Measurements from ENCODE around the gene LPAR6.
A peak's percentile ranks its signal among the peaks of the same experiment; 100 is the strongest.
"Not testable (repeated sequence)": the region's sequence is repeated elsewhere in the genome, so short reads cannot be mapped to it uniquely, and the experiment has no call there.

Gene LPAR6

DNA sequence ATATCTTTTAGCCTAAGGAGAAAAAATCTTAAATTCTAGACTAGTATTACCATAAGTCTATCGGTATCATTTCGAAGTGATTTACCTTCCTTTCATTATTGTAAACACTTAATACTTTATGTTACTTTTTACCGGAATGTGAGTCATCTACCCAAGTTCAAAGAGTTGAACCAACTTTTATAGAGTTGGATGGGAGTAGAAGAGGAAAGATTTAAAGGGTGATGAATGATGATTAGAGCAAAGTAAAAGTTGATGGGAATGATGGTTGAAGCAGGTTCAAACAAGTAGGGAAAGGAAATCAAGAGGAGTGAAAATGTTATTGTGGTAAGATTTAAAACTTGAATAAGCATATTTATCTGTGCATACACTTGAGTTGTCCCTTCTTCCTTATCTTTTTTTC, 11.3 kb upstream of the LPAR6 start:
- TF ChIP-seq, protein P1, sequence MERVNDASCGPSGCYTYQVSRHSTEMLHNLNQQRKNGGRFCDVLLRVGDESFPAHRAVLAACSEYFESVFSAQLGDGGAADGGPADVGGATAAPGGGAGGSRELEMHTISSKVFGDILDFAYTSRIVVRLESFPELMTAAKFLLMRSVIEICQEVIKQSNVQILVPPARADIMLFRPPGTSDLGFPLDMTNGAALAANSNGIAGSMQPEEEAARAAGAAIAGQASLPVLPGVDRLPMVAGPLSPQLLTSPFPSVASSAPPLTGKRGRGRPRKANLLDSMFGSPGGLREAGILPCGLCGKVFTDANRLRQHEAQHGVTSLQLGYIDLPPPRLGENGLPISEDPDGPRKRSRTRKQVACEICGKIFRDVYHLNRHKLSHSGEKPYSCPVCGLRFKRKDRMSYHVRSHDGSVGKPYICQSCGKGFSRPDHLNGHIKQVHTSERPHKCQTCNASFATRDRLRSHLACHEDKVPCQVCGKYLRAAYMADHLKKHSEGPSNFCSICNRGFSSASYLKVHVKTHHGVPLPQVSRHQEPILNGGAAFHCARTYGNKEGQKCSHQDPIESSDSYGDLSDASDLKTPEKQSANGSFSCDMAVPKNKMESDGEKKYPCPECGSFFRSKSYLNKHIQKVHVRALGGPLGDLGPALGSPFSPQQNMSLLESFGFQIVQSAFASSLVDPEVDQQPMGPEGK (CRISPR knock-in tag; IDR thresholded peaks at IDR 0.05; ENCODE audit: borderline replicate concordance) = no peak
- TF ChIP-seq ZNF565 (CRISPR knock-in tag; conservative IDR thresholded peaks at IDR 0.05; ENCODE audit: low read depth) = no peak
- TF ChIP-seq GLIS3 (CRISPR knock-in tag; IDR thresholded peaks at IDR 0.05) = no peak
- TF ChIP-seq, protein P2, sequence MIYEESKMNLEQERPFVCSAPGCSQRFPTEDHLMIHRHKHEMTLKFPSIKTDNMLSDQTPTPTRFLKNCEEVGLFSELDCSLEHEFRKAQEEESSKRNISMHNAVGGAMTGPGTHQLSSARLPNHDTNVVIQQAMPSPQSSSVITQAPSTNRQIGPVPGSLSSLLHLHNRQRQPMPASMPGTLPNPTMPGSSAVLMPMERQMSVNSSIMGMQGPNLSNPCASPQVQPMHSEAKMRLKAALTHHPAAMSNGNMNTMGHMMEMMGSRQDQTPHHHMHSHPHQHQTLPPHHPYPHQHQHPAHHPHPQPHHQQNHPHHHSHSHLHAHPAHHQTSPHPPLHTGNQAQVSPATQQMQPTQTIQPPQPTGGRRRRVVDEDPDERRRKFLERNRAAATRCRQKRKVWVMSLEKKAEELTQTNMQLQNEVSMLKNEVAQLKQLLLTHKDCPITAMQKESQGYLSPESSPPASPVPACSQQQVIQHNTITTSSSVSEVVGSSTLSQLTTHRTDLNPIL (CRISPR knock-in tag; IDR thresholded peaks at IDR 0.05; ENCODE audit: low read depth) = no peak
- no peak for TF ChIP-seq SNAI2 (CRISPR knock-in tag; IDR thresholded peaks at IDR 0.05)
- no peak for TF ChIP-seq RARB (CRISPR knock-in tag; IDR thresholded peaks at IDR 0.05)
- no peak for TF ChIP-seq TOX (CRISPR knock-in tag; IDR thresholded peaks at IDR 0.05; ENCODE audit: borderline replicate concordance)
- TF ChIP-seq ZNF8 (CRISPR knock-in tag; IDR thresholded peaks at IDR 0.05) = no peak
- TF ChIP-seq OSR1 (CRISPR knock-in tag; IDR thresholded peaks at IDR 0.05) = no peak
- no peak for TF ChIP-seq BACH2 (CRISPR knock-in tag; IDR thresholded peaks at IDR 0.05; ENCODE audit: borderline replicate concordance)
- no peak for TF ChIP-seq ZFP3 (CRISPR knock-in tag; IDR thresholded peaks at IDR 0.05)
- TF ChIP-seq ZFP30 (CRISPR knock-in tag; IDR thresholded peaks at IDR 0.05) = no peak
- no peak for ATAC-seq

DNA sequence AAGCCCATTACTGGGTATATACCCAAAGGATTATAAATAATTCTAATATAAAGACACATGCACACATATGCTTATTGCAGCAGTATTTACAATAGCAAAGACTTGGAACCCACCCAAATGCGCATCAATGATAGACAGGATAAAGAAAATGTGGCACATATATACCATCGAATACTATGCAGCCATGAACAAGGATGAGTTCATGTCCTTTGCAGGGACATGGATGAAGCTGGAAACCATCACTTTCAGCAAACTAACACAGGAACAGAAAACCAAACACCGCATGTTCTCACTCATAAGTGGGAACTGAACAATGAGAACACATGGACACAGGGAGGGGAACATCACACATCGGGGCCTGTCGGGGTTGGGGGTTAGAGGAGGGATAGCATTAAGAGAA, 9.1 kb upstream of the LPAR6 start:
- ATAC-seq = not testable (repeated sequence)
- 0 out of 2 replicates have a peak, but pooled peaks have one; percentile 46 for TF ChIP-seq ZNF8 (CRISPR knock-in tag; IDR thresholded peaks at IDR 0.05)

DNA sequence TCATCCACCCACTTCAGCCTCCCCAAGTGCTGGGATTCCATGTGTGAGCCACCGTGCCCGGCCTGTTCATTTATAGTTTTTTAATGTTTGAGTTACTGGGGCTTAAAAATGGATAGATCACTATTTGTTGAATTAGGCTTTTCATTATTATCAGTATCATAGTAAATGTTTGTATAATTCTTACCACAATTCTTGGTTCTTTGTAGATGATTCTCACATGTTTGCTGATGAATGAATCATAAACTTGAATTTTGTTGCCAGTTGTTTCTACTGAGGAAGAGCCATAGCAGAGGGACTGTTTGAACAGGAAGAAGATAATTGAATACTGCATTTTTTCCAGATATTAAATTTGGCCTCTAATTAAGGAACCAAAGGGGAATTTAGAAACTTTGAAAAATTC, 2.6 kb upstream of the LPAR6 start:
- ATAC-seq = no peak

More for the DNA sequence above, 2.6 kb upstream of the LPAR6 start:
- TF ChIP-seq, protein P3, sequence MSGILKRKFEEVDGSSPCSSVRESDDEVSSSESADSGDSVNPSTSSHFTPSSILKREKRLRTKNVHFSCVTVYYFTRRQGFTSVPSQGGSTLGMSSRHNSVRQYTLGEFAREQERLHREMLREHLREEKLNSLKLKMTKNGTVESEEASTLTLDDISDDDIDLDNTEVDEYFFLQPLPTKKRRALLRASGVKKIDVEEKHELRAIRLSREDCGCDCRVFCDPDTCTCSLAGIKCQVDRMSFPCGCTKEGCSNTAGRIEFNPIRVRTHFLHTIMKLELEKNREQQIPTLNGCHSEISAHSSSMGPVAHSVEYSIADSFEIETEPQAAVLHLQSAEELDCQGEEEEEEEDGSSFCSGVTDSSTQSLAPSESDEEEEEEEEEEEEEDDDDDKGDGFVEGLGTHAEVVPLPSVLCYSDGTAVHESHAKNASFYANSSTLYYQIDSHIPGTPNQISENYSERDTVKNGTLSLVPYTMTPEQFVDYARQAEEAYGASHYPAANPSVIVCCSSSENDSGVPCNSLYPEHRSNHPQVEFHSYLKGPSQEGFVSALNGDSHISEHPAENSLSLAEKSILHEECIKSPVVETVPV (CRISPR knock-in tag; IDR thresholded peaks at IDR 0.05) = no peak
- no peak for TF ChIP-seq PPARA (CRISPR knock-in tag; IDR thresholded peaks at IDR 0.05; ENCODE audit: borderline replicate concordance)
- TF ChIP-seq, protein P4, sequence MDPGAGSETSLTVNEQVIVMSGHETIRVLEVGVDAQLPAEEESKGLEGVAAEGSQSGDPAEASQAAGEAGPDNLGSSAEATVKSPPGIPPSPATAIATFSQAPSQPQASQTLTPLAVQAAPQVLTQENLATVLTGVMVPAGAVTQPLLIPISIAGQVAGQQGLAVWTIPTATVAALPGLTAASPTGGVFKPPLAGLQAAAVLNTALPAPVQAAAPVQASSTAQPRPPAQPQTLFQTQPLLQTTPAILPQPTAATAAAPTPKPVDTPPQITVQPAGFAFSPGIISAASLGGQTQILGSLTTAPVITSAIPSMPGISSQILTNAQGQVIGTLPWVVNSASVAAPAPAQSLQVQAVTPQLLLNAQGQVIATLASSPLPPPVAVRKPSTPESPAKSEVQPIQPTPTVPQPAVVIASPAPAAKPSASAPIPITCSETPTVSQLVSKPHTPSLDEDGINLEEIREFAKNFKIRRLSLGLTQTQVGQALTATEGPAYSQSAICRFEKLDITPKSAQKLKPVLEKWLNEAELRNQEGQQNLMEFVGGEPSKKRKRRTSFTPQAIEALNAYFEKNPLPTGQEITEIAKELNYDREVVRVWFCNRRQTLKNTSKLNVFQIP (CRISPR knock-in tag; IDR thresholded peaks at IDR 0.05; ENCODE audit: borderline replicate concordance, low read depth) = no peak
- TF ChIP-seq, protein P2 (CRISPR knock-in tag; IDR thresholded peaks at IDR 0.05; ENCODE audit: low read depth) = no peak
- TF ChIP-seq TCF4 (CRISPR knock-in tag; IDR thresholded peaks at IDR 0.05; ENCODE audit: borderline replicate concordance) = no peak
- no peak for TF ChIP-seq OSR1 (CRISPR knock-in tag; IDR thresholded peaks at IDR 0.05)
- TF ChIP-seq ESRRG (CRISPR knock-in tag; IDR thresholded peaks at IDR 0.05) = no peak
- TF ChIP-seq ZNF8 (CRISPR knock-in tag; IDR thresholded peaks at IDR 0.05) = no peak
- no peak for TF ChIP-seq BACH2 (CRISPR knock-in tag; IDR thresholded peaks at IDR 0.05; ENCODE audit: borderline replicate concordance)
- no peak for TF ChIP-seq ZC3H10 (CRISPR knock-in tag; IDR thresholded peaks at IDR 0.05)
- no peak for TF ChIP-seq ZFP3 (CRISPR knock-in tag; IDR thresholded peaks at IDR 0.05)
- no peak for TF ChIP-seq ARNTL (CRISPR knock-in tag; IDR thresholded peaks at IDR 0.05; ENCODE audit: borderline replicate concordance, low read depth)
- no peak for TF ChIP-seq ISL1 (CRISPR knock-in tag; IDR thresholded peaks at IDR 0.05)
- no peak for TF ChIP-seq RARB (CRISPR knock-in tag; IDR thresholded peaks at IDR 0.05)
- TF ChIP-seq ZNF565 (CRISPR knock-in tag; conservative IDR thresholded peaks at IDR 0.05; ENCODE audit: low read depth) = no peak
- TF ChIP-seq, protein P1 (CRISPR knock-in tag; IDR thresholded peaks at IDR 0.05; ENCODE audit: borderline replicate concordance) = no peak
- TF ChIP-seq, protein P5, sequence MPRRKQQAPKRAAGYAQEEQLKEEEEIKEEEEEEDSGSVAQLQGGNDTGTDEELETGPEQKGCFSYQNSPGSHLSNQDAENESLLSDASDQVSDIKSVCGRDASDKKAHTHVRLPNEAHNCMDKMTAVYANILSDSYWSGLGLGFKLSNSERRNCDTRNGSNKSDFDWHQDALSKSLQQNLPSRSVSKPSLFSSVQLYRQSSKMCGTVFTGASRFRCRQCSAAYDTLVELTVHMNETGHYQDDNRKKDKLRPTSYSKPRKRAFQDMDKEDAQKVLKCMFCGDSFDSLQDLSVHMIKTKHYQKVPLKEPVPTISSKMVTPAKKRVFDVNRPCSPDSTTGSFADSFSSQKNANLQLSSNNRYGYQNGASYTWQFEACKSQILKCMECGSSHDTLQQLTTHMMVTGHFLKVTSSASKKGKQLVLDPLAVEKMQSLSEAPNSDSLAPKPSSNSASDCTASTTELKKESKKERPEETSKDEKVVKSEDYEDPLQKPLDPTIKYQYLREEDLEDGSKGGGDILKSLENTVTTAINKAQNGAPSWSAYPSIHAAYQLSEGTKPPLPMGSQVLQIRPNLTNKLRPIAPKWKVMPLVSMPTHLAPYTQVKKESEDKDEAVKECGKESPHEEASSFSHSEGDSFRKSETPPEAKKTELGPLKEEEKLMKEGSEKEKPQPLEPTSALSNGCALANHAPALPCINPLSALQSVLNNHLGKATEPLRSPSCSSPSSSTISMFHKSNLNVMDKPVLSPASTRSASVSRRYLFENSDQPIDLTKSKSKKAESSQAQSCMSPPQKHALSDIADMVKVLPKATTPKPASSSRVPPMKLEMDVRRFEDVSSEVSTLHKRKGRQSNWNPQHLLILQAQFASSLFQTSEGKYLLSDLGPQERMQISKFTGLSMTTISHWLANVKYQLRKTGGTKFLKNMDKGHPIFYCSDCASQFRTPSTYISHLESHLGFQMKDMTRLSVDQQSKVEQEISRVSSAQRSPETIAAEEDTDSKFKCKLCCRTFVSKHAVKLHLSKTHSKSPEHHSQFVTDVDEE (CRISPR knock-in tag; IDR thresholded peaks at IDR 0.05) = no peak
